K562 (cell line): ENCODE results near the gene COL5A3. TPM values are rescaled to one million over a fixed set of nuclear protein-coding genes. Genes with fewer than 3 reads are reported as not detected.

Experiments used
- ATAC-seq: fragments of 200-7000 bp; cut with Tn5 transposase; 3 replicates; pipeline ENCODE4 v1.9.1; 2020; ENCODE audit warnings: moderate library complexity
- BruUV-seq: library from RNA; stranded (reverse); fragments of 400-500 nt; replicated peaks from 2 replicates; lab custom pipeline; 2021; lab: Mats Ljungman, UMichigan
- CTCF ChIA-PET: fragments of 300-600 bp; formaldehyde crosslinking; extraction: SDS; loops from one replicate; lab custom pipeline; 2021; ENCODE audit warnings: low intra/inter-chr PET ratio; lab: Yijun Ruan, JAX
- POLR2A ChIA-PET: fragments of 300-600, 350-650 bp; sonication (Branson Sonifier 250); formaldehyde crosslinking; extraction: SDS; loops from one replicate; lab custom pipeline; 2021; ENCODE audit warnings: antibody characterized with exemption, inconsistent platforms; lab: Yijun Ruan, JAX
- DNase-seq, 4 experiments: peaks; one replicate each; pipeline versions ENCODE4 v3.0.0 to v3.0.0-alpha.2; 2011 to 2018; ENCODE audit warnings: low spot score in 3 of 4, mixed read lengths in 3 of 4; ENCODE audit errors: extremely low read depth in 1 of 4
- FAIRE-seq: peaks from 2 replicates; lab custom pipeline; 2011; peaks lifted over from hg19 to GRCh38; lab: Jason Lieb, UNC
- H2AFZ ChIP-seq: 2 replicates; pipeline ENCODE4 v1.6.0; 2011; ENCODE audit warnings: low read depth, low read length, control low read depth, inconsistent platforms
- H3K27ac ChIP-seq: fragments of 200-600 bp; 3 replicates; pipeline ENCODE4 v1.8.0; 2011; ENCODE audit warnings: low read depth, mild to moderate bottlenecking, control low read depth, inconsistent platforms, low read length, moderate library complexity, mixed read lengths; ENCODE audit errors: extremely low read depth
- H3K27me3 ChIP-seq, 2 experiments: fragments of 300-600 bp in 1 of 2; 2 replicates in 1 of 2; 3 replicates in 1 of 2; pipeline versions ENCODE4 v1.6.0 to v1.8.0; 2011; ENCODE audit warnings: inconsistent platforms in 2 of 2, low read length in 2 of 2, mild to moderate bottlenecking in 1 of 2, mixed read lengths in 1 of 2, moderate library complexity in 1 of 2; ENCODE audit not compliant: control insufficient read depth in 2 of 2, insufficient read depth in 2 of 2
- H3K36me3 ChIP-seq: fragments of 300-600 bp; 3 replicates; pipeline ENCODE4 v1.8.0; 2011; ENCODE audit warnings: mild to moderate bottlenecking, low read length, inconsistent platforms; ENCODE audit not compliant: control insufficient read depth, insufficient read depth
- H3K4me1 ChIP-seq, 2 experiments: fragments of 200-600 bp in 1 of 2; replicated peaks in 1 of 2; 2 replicates in 1 of 2; 3 replicates in 1 of 2; pipeline versions ENCODE4 v1.5.1 to v1.8.0; 2011; ENCODE audit warnings: inconsistent platforms in 2 of 2, low read length in 2 of 2, mild to moderate bottlenecking in 1 of 2, mixed read lengths in 1 of 2, moderate library complexity in 1 of 2; ENCODE audit not compliant: control insufficient read depth in 2 of 2, insufficient read depth in 2 of 2
- H3K4me2 ChIP-seq: 2 replicates; pipeline ENCODE4 v1.6.1; 2011; ENCODE audit warnings: low read length, control low read depth, inconsistent platforms, mixed read lengths; ENCODE audit not compliant: insufficient read depth
- H3K4me3 ChIP-seq: fragments of 200-600 bp; sonication (generic), shearing (Covaris generic); 2 replicates; pipeline ENCODE4 v1.5.1; 2016; ENCODE audit warnings: control low read depth, inconsistent platforms
- H3K79me2 ChIP-seq: fragments of 200-600 bp; 3 replicates; pipeline ENCODE4 v1.8.0; 2011; ENCODE audit warnings: low read length, inconsistent platforms; ENCODE audit not compliant: control insufficient read depth, insufficient read depth
- H3K9ac ChIP-seq, 2 experiments: 2 replicates each; pipeline versions ENCODE4 v1.6.0 to v1.6.1; 2011; ENCODE audit warnings: low read depth in 2 of 2, low read length in 2 of 2, control low read depth in 1 of 2, inconsistent platforms in 1 of 2, mild to moderate bottlenecking in 1 of 2, mixed read lengths in 1 of 2; ENCODE audit not compliant: insufficient read depth in 1 of 2
- H3K9me1 ChIP-seq: one replicate; pipeline ENCODE4 v1.6.0; 2011; ENCODE audit warnings: inconsistent platforms, mild to moderate bottlenecking, low read length, moderate library complexity; ENCODE audit not compliant: control insufficient read depth, insufficient read depth
- H3K9me3 ChIP-seq: replicated peaks from 2 replicates; pipeline ENCODE4 v1.5.1; 2011; ENCODE audit warnings: low read depth, low read length, inconsistent platforms; ENCODE audit not compliant: control insufficient read depth, insufficient read depth
- H4K20me1 ChIP-seq: replicated peaks from 2 replicates; pipeline ENCODE4 v1.6.1; 2011; ENCODE audit warnings: low read length, inconsistent platforms, mixed read lengths; ENCODE audit not compliant: control insufficient read depth, insufficient read depth
- RBM25 ChIP-seq: fragments of 200-400 bp; formaldehyde crosslinking; IDR thresholded peaks from 2 replicates; pipeline ENCODE4 v1.6.1; 2018; ENCODE audit warnings: low read length, low read depth, moderate library complexity; ENCODE audit not compliant: severe bottlenecking
- THRB ChIP-seq: fragments of 450-650 bp; formaldehyde crosslinking; conservative IDR thresholded peaks from 2 replicates; pipeline ENCODE4 v1.4.0; 2022; ENCODE audit warnings: mild to moderate bottlenecking, missing genetic modification characterization
- ZFP36 ChIP-seq: fragments of 150-350 bp; IDR thresholded peaks from 2 replicates; pipeline ENCODE4 v1.6.1; 2018; ENCODE audit warnings: low read length, low read depth; ENCODE audit not compliant: partially characterized antibody
- ZNF12 ChIP-seq: sonication (generic); formaldehyde crosslinking; IDR thresholded peaks from 2 replicates; pipeline ENCODE4 v1.4.0; 2020; ENCODE audit warnings: mild to moderate bottlenecking, missing genetic modification reagents
- WGBS: fragments of 100-300 bp; shearing (Covaris generic); methylation state at CpG from one replicate; pipeline ENCODE4 v1.1.6; 2016; ENCODE audit warnings: low coverage, mixed read lengths; ENCODE audit not compliant: insufficient coverage; ENCODE audit errors: missing lambda C conversion rate; 5-methylcytosine and 5-hydroxymethylcytosine counted together
- in situ Hi-C: fragments of 300-500 bp; cut with MboI; formaldehyde crosslinking; loops from 4 replicates; pipeline ENCODE4 v1.15.0; 2018; ENCODE audit warnings: inconsistent platforms, mixed read lengths
- intact Hi-C: fragments of 100-400 bp; cut with micrococcal nuclease; formaldehyde crosslinking; loops from 2 replicates; pipeline ENCODE4 v1.14.2; 2022
- polyA plus RNA-seq, 8 experiments: library from polyadenylated mRNA; depleted of rRNA in 4 of 8; stranded (reverse) in 5 of 8; unstranded in 3 of 8; fragments of >200 nt; fragmentation: Nextera tagmentation in 2 of 8; fragmentation: Illumina TruSeq in 1 of 8; extraction: Ambion mirVana in 2 of 8; extraction: Trizol in 1 of 8; gene quantifications; 2 replicates each; pipeline versions ENCODE4 v1.2.1 to v1.2.3, GENCODE V29; 2011 to 2014; ENCODE audit warnings: inconsistent platforms in 1 of 8, missing spikeins in 1 of 8
- total RNA-seq, 7 experiments: library from RNA; depleted of rRNA in 6 of 7; stranded (reverse); fragments of >200 nt in 6 of 7; fragmentation: Illumina TruSeq in 2 of 7; extraction: Trizol in 2 of 7; gene quantifications; 2 replicates each; pipeline versions ENCODE4 v1.2.1 to v1.2.3, GENCODE V29; 2011 to 2021; ENCODE audit warnings: low replicate concordance in 1 of 7

The COL5A3 gene
- total and polyA plus RNA-seq, 9 of the 15 experiments (the other 6 are each of a cell fraction or from before 2014, with no cell fraction given), result 0.01 to 0.02 TPM; not detected in 7

- ATAC-seq (no peak), FAIRE-seq (no peak), DNase-seq (no peak)
- H3K79me2 ChIP-seq, result no peaks in the 10 kb centered on the region
- no peaks in the 10 kb centered on the region; a peak in 1 of 5 replicates for H3K4me1 ChIP-seq
- POLR2A ChIA-PET, result no interaction called here
- H3K9ac ChIP-seq, result no peak overlapping the region
- BruUV-seq, result no TSS peak
- peaks cover 3 to 24% of the 10 kb centered on the region in 2 experiments; a peak in 4 of 5 replicates for H3K27me3 ChIP-seq
- 3% methylated on average over 3 of the region's 3 CpGs for WGBS
- no peaks in the 10 kb centered on the region for H3K9me3 ChIP-seq
- intact Hi-C loops (no loop called here), in situ Hi-C loops (no loop called here)
- H2AFZ ChIP-seq, result no peak overlapping the region
- no peaks in the 10 kb centered on the region; the same call in 1 of the 2 replicates for H4K20me1 ChIP-seq
- no peak overlapping the region for H3K4me3 ChIP-seq
- CTCF ChIA-PET, result no interaction called here
- no peak overlapping the region for H3K4me2 ChIP-seq
- TF ChIP-seq THRB (CRISPR knock-in tag), result no peak
- TF ChIP-seq ZFP36, result peak; percentile 62
- TF ChIP-seq RBM25, result peak; percentile 69
- TF ChIP-seq ZNF12 (CRISPR knock-in tag), result no peak
- H3K27ac ChIP-seq, result no peak overlapping the region
- no peaks in the 10 kb centered on the region for H3K9me1 ChIP-seq
- no peaks in the 10 kb centered on the region for H3K36me3 ChIP-seq
Observed at GRCh38 chr19:9989504-9989903, 20.8 kb downstream of the COL5A3 start.
